ENCODE measurements around the gene BDNF. TPM values are rescaled to one million over a fixed set of nuclear protein-coding genes. Genes with fewer than 3 reads are reported as not detected.

Gene BDNF
- total RNA-seq, 2 donors from 2014 or later, result 0.33 TPM; not detected in 1

DNA sequence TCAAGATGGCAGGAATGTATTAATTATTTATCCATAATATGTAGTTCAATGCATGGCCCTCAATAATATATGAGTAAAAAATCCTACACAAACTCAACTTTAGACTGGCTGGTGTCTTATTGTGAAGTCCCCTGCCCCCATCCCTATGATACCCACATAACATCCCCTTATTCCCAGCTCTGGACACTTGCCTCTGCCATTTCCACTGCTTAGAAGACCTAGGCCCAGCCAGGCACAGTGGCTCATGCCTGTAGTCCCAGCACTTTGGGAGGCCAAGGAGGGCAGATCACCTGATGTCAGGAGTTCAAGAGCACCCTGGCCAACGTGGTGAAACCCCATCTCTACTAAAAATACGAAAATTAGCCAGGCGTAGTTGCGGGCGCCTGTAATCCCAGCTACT, 84.4 kb downstream of the BDNF start:
- Histone ChIP-seq H3K9me3 (ENCODE audit: control insufficient read depth, low read length) (no peaks in the 10 kb centered on the region), H3K9ac (ENCODE audit: extremely low read depth, low read length, poor library complexity, severe bottlenecking) (no peak overlapping the region), H3K4me3 (ENCODE audit: low read length) (no peak overlapping the region), H3K27ac (ENCODE audit: low read depth, low read length) (no peak overlapping the region), H3K4me1 (ENCODE audit: control insufficient read depth, insufficient read depth, low read length) (no peaks in the 10 kb centered on the region), H3K27me3 (ENCODE audit: control insufficient read depth, insufficient read depth, low read length, poor library complexity, severe bottlenecking) (peaks cover 8% of the 10 kb centered on the region), H3K36me3 (ENCODE audit: control insufficient read depth, insufficient read depth, low read length) (no peaks in the 10 kb centered on the region)
- Mint-ChIP-seq H3K4me1 (peaks cover 3% of the 10 kb centered on the region), H3K9me3 (no peaks in the 10 kb centered on the region), H3K27me3 (ENCODE audit: insufficient read depth) (peaks cover 31% of the 10 kb centered on the region), H3K4me3 (no peak overlapping the region), H3K36me3 (ENCODE audit: low read depth) (peaks cover 6% of the 10 kb centered on the region), H3K27ac (no peak overlapping the region)
- TF ChIP-seq, protein P1, sequence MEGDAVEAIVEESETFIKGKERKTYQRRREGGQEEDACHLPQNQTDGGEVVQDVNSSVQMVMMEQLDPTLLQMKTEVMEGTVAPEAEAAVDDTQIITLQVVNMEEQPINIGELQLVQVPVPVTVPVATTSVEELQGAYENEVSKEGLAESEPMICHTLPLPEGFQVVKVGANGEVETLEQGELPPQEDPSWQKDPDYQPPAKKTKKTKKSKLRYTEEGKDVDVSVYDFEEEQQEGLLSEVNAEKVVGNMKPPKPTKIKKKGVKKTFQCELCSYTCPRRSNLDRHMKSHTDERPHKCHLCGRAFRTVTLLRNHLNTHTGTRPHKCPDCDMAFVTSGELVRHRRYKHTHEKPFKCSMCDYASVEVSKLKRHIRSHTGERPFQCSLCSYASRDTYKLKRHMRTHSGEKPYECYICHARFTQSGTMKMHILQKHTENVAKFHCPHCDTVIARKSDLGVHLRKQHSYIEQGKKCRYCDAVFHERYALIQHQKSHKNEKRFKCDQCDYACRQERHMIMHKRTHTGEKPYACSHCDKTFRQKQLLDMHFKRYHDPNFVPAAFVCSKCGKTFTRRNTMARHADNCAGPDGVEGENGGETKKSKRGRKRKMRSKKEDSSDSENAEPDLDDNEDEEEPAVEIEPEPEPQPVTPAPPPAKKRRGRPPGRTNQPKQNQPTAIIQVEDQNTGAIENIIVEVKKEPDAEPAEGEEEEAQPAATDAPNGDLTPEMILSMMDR (conservative IDR thresholded peaks at IDR 0.05), result no peak
- no peak for DNase-seq
- WGBS, 2 experiments (ENCODE audit: insufficient coverage in 1 of 2, insufficient read length in 1 of 2), result 86 to 94% methylated on average over 4 to 5 of the region's 5 CpGs

GRCh38 chr11:27614092-27614491, 86.2 kb downstream of the BDNF start:
- peaks cover 6% of the 10 kb centered on the region for H3K36me3 Mint-ChIP-seq (ENCODE audit: low read depth)
- H3K9me3 ChIP-seq (ENCODE audit: control insufficient read depth, low read length), result no peaks in the 10 kb centered on the region
- H3K4me3 ChIP-seq (ENCODE audit: low read length), result no peak overlapping the region
- H3K27ac ChIP-seq (ENCODE audit: low read depth, low read length), result no peak overlapping the region
- H3K4me1 Mint-ChIP-seq, result peaks cover 3% of the 10 kb centered on the region
- no peak overlapping the region for H3K4me3 Mint-ChIP-seq
- no peak for DNase-seq
- TF ChIP-seq, protein P1 (conservative IDR thresholded peaks at IDR 0.05), result no peak
- H3K36me3 ChIP-seq (ENCODE audit: control insufficient read depth, insufficient read depth, low read length), result no peaks in the 10 kb centered on the region
- peaks cover 28% of the 10 kb centered on the region for H3K27me3 Mint-ChIP-seq (ENCODE audit: insufficient read depth)
- H3K4me1 ChIP-seq (ENCODE audit: control insufficient read depth, insufficient read depth, low read length), result no peaks in the 10 kb centered on the region
- H3K27me3 ChIP-seq (ENCODE audit: control insufficient read depth, insufficient read depth, low read length, poor library complexity, severe bottlenecking), result no peaks in the 10 kb centered on the region
- no peak overlapping the region for H3K27ac Mint-ChIP-seq
- H3K9ac ChIP-seq (ENCODE audit: extremely low read depth, low read length, poor library complexity, severe bottlenecking), result no peak overlapping the region
- H3K9me3 Mint-ChIP-seq, result no peaks in the 10 kb centered on the region

DNA sequence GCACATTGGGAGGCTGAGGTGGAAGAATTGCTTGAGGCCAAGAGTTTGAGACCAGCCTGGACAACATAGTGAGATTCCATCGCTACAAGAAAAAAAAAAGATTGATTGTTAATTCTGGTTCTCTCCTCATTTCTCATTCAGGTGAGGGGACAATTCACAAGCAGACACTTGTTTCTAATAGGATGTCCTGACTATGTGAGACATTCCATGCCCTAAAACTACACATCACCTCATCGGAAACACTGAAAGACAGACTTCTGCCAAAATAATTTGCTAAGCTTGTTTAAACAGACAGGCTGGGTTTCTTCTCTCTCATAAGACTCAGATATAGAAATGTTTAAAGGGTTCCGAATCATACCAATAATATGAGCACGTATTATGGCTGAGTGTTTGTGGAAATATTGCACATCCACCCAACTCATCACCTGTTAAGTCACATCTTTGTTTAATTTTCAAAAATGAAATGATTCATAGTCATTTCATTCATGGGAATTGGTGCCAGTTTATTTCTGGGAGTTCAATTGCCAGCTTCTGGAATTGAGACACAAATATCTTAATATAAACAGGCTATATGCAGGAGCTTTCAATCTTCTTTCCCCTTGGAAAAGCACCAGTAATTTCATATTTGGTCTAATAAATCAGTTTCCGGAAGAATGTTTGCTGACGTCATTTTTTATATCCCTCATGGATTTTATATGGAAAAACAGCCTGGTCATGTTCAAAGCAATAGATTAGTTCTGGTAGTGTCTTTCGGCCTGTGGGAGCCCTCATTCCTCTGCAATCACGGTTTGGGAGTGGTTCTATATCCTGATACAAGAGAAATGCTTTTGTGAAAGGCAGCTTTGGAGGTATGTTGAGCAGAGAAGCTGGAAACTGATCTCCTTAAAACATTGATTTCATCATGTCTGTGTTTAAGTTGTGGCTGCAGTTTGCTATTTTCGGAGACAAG, 87.0 kb downstream of the BDNF start:
- Histone ChIP-seq H3K4me1 (ENCODE audit: control insufficient read depth, insufficient read depth, low read length) (no peaks in the 10 kb centered on the region), H3K4me3 (ENCODE audit: low read length) (no peak overlapping the region), H3K27ac (ENCODE audit: low read depth, low read length) (no peak overlapping the region), H3K9me3 (ENCODE audit: control insufficient read depth, low read length) (no peaks in the 10 kb centered on the region), H3K27me3 (ENCODE audit: control insufficient read depth, insufficient read depth, low read length, poor library complexity, severe bottlenecking) (no peaks in the 10 kb centered on the region), H3K36me3 (ENCODE audit: control insufficient read depth, insufficient read depth, low read length) (no peaks in the 10 kb centered on the region), H3K9ac (ENCODE audit: extremely low read depth, low read length, poor library complexity, severe bottlenecking) (no peak overlapping the region)
- H3K27me3 Mint-ChIP-seq (ENCODE audit: insufficient read depth), result peaks cover 28% of the 10 kb centered on the region
- TF ChIP-seq, protein P1 (conservative IDR thresholded peaks at IDR 0.05), result no peak
- no peak overlapping the region for H3K4me3 Mint-ChIP-seq
- H3K27ac Mint-ChIP-seq, result no peak overlapping the region
- peaks cover 3% of the 10 kb centered on the region for H3K4me1 Mint-ChIP-seq
- no peak for DNase-seq
- H3K9me3 Mint-ChIP-seq, result no peaks in the 10 kb centered on the region
- WGBS, 2 experiments (ENCODE audit: insufficient coverage in 1 of 2, insufficient read length in 1 of 2), result 90 to 94% methylated on average over 4 to 7 of the region's 9 CpGs
- peaks cover 6% of the 10 kb centered on the region for H3K36me3 Mint-ChIP-seq (ENCODE audit: low read depth)
